Epithelial cell of esophagus (primary cell): Measurements from ENCODE around the gene ZBTB47.

Experiments
- DNase-seq: peaks from one replicate; pipeline ENCODE4 v3.0.0; 2010; ENCODE audit warnings: low read depth
- H3K4me3 ChIP-seq: 2 replicates; pipeline ENCODE4 v1.5.1; 2011; ENCODE audit warnings: mild to moderate bottlenecking, low read length, control low read depth
- TF ChIP-seq, protein P1 (sequence below): IDR thresholded peaks from 2 replicates; pipeline ENCODE4 v1.5.1; 2011; ENCODE audit warnings: low read depth, mild to moderate bottlenecking, low read length, control low read depth, inconsistent platforms; ENCODE audit not compliant: insufficient read depth; ENCODE audit errors: missing control alignments

ZBTB47 gene

DNA sequence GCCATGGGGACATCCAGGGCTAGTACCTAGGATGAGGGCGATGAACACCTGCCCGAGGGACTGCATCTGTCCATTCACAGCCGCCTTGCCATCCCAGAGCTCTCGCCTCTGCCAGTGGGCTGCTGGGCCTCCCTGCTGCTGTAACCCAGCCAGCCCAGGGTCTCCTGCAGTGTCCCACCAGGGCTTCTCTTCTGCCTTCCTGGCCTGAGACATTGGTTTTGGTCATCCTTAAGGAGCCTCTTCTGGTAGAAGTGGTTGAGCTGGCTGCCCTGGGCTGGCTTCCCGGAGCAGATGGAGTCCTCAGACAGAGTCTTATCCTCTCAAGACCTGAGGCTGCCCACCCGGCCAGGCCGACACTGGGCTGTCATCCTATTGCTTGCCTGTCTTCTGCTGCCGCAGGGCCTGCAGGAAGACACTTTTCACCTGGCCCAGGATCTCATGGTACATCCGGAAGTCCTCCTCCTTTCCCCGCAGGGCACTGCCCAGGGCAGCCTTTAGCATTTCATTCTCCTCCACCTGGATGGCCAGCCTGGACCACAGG, 55.2 kb downstream of the ZBTB47 start:
- H3K4me3 ChIP-seq = no peak overlapping the region

DNA sequence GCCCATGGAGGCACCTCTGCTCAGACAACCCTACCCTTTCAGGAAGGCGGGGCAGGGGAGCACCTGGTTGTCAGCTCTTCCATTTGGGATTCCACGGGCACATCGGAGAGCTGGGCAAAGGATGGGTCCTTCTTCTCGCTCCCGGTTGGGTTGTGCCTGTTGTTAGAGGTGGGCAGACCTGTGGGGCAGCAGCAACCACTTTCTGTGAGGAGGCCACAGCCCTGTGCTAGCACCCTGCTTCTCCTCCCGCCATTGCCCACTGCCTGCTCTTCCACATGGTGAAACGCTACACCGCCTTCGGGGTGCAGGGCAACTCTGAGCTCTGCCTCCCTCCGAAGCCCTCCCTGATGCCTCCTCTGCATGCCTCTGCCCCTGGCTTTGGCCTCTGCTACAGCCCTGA, 56.1 kb downstream of the ZBTB47 start:
- DNase-seq = no peak
- H3K4me3 ChIP-seq = no peak overlapping the region
- TF ChIP-seq, protein P1, sequence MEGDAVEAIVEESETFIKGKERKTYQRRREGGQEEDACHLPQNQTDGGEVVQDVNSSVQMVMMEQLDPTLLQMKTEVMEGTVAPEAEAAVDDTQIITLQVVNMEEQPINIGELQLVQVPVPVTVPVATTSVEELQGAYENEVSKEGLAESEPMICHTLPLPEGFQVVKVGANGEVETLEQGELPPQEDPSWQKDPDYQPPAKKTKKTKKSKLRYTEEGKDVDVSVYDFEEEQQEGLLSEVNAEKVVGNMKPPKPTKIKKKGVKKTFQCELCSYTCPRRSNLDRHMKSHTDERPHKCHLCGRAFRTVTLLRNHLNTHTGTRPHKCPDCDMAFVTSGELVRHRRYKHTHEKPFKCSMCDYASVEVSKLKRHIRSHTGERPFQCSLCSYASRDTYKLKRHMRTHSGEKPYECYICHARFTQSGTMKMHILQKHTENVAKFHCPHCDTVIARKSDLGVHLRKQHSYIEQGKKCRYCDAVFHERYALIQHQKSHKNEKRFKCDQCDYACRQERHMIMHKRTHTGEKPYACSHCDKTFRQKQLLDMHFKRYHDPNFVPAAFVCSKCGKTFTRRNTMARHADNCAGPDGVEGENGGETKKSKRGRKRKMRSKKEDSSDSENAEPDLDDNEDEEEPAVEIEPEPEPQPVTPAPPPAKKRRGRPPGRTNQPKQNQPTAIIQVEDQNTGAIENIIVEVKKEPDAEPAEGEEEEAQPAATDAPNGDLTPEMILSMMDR = no peak

More for the DNA sequence above, 55.2 kb downstream of the ZBTB47 start:
- TF ChIP-seq, protein P1 = no peak
- DNase-seq = no peak

DNA sequence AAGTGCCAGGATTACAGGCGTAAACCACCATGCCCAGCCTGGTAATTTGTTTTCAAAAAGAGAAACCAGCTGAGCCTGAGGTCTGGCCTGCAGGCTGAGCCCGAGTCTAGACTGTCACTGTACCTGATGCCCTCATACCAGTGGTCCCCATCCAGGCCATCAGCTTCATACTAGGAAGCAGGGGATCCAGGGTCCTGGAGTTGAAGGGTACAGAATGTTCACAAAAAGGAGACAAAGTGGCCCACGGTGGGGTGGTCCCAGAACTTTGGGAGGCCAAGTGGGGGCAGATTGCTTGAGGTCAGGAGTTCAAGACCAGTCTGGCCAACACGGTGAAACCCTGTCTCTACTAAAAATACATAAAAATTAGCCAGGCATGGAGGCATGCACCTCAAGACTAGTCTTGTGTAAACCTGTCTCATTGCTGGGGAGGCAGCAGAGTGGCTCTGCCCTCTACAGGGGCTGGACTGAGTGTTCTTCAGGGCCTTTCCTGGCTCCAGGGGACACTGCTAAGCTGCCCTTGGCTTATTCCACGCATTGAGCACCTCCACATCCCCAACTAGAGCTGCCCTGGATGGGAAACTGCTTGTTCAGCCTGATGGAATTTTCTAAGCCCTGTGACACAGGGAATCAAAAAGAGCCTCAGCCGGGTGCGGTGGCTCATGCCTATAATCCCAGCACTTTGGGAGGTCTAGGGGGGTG, 57.0 kb downstream of the ZBTB47 start:
- H3K4me3 ChIP-seq = no peak overlapping the region
- TF ChIP-seq, protein P1 = no peak
- DNase-seq = no peak

DNA sequence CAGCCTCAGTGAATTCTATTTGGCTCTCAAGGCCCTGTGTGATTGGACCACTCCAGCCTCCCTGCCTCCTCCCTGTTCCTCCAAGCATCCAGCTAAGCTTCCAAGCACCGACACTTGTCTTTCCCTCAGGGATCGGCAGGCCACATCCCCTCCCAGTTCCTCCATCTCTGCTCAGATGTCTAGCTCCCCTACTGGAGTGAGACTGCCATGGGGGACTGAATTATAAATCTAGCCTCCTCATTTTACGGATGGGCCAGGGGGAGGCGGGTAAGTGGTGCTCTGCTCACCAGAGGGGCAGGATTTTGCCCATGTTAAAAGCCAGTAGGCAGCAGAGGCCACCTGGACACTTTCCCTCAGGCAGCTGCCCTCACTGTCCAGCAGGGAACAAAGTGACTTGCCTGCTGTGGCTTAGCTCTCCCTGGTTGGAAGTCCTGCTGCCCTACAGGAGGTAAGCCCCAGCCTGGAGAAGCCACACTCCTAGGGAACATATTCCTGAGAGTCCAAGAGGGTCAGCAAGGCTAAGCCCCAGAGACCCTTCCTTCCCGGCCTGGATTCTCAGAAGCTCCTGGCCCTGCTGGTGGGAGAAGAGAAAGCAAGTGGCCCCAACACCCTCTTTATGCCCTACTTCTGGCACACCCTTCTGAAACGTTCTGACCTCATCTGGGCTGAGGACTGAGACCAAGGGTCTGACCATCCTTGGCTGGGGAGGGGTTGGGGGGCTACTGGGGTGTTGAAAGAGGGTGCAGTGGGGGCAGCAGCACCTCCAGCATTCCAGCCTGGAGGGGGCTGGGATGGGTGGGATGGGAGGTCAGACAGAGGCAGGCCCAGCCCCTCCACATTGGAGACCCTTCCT, 58.2 kb downstream of the ZBTB47 start:
- DNase-seq = no peak
- H3K4me3 ChIP-seq = no peak overlapping the region
- TF ChIP-seq, protein P1 = no peak

DNA sequence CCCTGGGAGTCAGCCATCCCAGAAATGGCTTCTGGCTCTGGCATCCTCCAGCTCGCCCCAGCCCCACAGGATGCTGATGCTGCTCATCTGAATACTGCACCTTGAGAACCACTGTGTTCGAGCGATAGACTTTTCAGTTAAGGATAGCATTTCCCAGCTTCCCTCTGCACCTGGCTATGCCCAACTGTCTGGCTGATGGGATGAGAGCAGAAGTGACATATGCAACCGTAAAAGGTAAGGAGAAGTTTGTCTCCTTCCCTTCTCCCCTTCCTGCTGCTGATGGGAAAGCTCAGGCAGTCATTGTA, 58.8 kb downstream of the ZBTB47 start:
- H3K4me3 ChIP-seq = no peak overlapping the region
- no peak for DNase-seq
- TF ChIP-seq, protein P1 = no peak

DNA sequence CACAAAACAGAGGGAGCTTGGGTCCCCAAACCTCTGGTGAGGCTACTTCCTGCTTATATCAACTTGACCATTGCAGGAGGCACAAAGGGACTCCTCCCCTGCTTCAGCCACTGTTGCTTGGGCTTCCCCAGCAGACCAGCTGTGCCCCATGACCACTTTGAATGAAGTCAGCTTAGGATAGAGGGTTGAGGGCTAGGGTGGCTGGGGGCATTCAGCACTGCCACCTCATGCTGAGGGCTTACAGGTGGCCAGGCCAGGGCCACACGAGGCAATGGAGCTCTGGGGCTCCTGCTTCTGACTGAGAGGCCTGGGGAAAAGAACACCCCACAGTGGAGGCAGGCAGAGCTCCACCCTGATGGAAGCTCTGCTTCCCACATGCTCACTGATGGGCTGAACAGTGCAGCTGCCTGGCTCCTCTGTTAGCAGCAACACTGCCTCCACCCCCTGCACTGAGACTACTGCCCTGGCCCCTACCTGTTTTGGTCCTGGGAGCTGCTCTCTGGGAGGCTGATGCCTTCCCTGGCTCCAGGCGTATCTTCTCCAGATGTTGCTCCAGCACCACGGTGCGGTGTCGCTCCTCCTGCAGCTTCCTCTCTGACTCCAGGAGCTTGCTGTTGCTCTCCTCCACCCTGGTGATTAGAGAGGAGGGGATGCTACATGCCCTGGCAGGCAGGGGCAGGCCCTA, 59.3 kb downstream of the ZBTB47 start:
- TF ChIP-seq, protein P1 = no peak
- no peak for DNase-seq
- H3K4me3 ChIP-seq = no peak overlapping the region
